Astrocyte (in vitro differentiated cells and primary cell): ENCODE data around the gene ARMC9. TPM values are rescaled to one million over a fixed set of nuclear protein-coding genes. Genes with fewer than 3 reads are reported as not detected.

ENCODE experiments used
- DNase-seq: peaks from one replicate; pipeline ENCODE4 v3.0.0-alpha.2; 2010; ENCODE audit warnings: low read depth
- FAIRE-seq: peaks from 2 replicates; lab custom pipeline; 2011; peaks lifted over from hg19 to GRCh38; lab: Jason Lieb, UNC
- H2AFZ ChIP-seq: 2 replicates; pipeline ENCODE4 v1.6.0; 2012; ENCODE audit warnings: low read depth, low read length, inconsistent platforms
- H3K27ac ChIP-seq: 2 replicates; pipeline ENCODE4 v1.5.1; 2011; ENCODE audit warnings: low read depth, low read length, inconsistent platforms
- H3K27me3 ChIP-seq: 2 replicates; pipeline ENCODE4 v1.6.0; 2011; ENCODE audit warnings: low read length, inconsistent platforms; ENCODE audit not compliant: insufficient read depth
- H3K36me3 ChIP-seq: 2 replicates; pipeline ENCODE4 v1.5.1; 2011; ENCODE audit warnings: low read length, inconsistent platforms; ENCODE audit not compliant: insufficient read depth
- H3K4me1 ChIP-seq: 2 replicates; pipeline ENCODE4 v1.5.1; 2011; ENCODE audit warnings: low read length, inconsistent platforms; ENCODE audit not compliant: insufficient read depth
- H3K4me2 ChIP-seq: 2 replicates; pipeline ENCODE4 v1.6.0; 2012; ENCODE audit warnings: low read length, inconsistent platforms
- H3K4me3 ChIP-seq: 2 replicates; pipeline ENCODE4 v1.5.1; 2011; ENCODE audit warnings: low read depth, mild to moderate bottlenecking, low read length, inconsistent platforms; ENCODE audit not compliant: insufficient read depth
- H3K79me2 ChIP-seq: 2 replicates; pipeline ENCODE4 v1.6.0; 2012; ENCODE audit warnings: mild to moderate bottlenecking, low read length, inconsistent platforms; ENCODE audit not compliant: insufficient read depth
- H3K9ac ChIP-seq: 2 replicates; pipeline ENCODE4 v1.6.0; 2012; ENCODE audit warnings: mild to moderate bottlenecking, low read length, inconsistent platforms
- H3K9me3 ChIP-seq: 2 replicates; pipeline ENCODE4 v1.5.1; 2012; ENCODE audit warnings: low read depth, mild to moderate bottlenecking, low read length, inconsistent platforms; ENCODE audit not compliant: insufficient read depth
- H4K20me1 ChIP-seq: 2 replicates; pipeline ENCODE4 v1.6.0; 2012; ENCODE audit warnings: low read length, inconsistent platforms; ENCODE audit not compliant: insufficient read depth
- H3K27ac Mint-ChIP-seq: one replicate; pipeline ENCODE4 v1.8.0; 2021; ENCODE audit warnings: mild to moderate bottlenecking, mixed read lengths; ENCODE audit not compliant: unreplicated experiment
- H3K27me3 Mint-ChIP-seq: one replicate; pipeline ENCODE4 v1.8.0; 2021; ENCODE audit warnings: low read depth, mixed read lengths; ENCODE audit not compliant: unreplicated experiment
- H3K36me3 Mint-ChIP-seq: one replicate; pipeline ENCODE4 v1.8.0; 2021; ENCODE audit warnings: low read depth, mixed read lengths; ENCODE audit not compliant: unreplicated experiment
- H3K4me1 Mint-ChIP-seq: one replicate; pipeline ENCODE4 v1.8.0; 2021; ENCODE audit warnings: low read depth, mixed read lengths; ENCODE audit not compliant: unreplicated experiment
- H3K4me3 Mint-ChIP-seq: one replicate; pipeline ENCODE4 v1.8.0; 2021; ENCODE audit warnings: mild to moderate bottlenecking, moderate library complexity, mixed read lengths; ENCODE audit not compliant: unreplicated experiment
- H3K9me3 Mint-ChIP-seq: one replicate; pipeline ENCODE4 v1.8.0; 2021; ENCODE audit warnings: mild to moderate bottlenecking, mixed read lengths; ENCODE audit not compliant: unreplicated experiment
- CTCF ChIP-seq: IDR thresholded peaks from 2 replicates; pipeline ENCODE4 v1.5.1; 2011; ENCODE audit warnings: low read depth, mild to moderate bottlenecking, inconsistent platforms, low read length, moderate library complexity; ENCODE audit not compliant: insufficient read depth
- EZH2 ChIP-seq: IDR thresholded peaks from 2 replicates; pipeline ENCODE4 v1.6.1; 2012; ENCODE audit warnings: mild to moderate bottlenecking, low read length, inconsistent platforms; ENCODE audit not compliant: insufficient read depth
- total RNA-seq: library from RNA; stranded (reverse); gene quantifications from 2 replicates; pipeline ENCODE4 v1.2.1, GENCODE V29; 2021

The ARMC9 gene
- total RNA-seq, 1 donor from 2014 or later, result 52.4 TPM

GRCh38 chr2:231321021-231321420 is 122.6 kb downstream of the ARMC9 start:
- Histone ChIP-seq H3K79me2 (no peaks in the 10 kb centered on the region), H3K4me3 (no peak overlapping the region), H3K4me2 (no peak overlapping the region), H3K36me3 (peaks cover 9% of the 10 kb centered on the region), H3K27ac (no peak overlapping the region), H2AFZ (no peak overlapping the region), H3K9me3 (no peaks in the 10 kb centered on the region), H3K9ac (no peak overlapping the region), H3K4me1 (no peaks in the 10 kb centered on the region), H3K27me3 (no peaks in the 10 kb centered on the region), H4K20me1 (no peaks in the 10 kb centered on the region)
- TF ChIP-seq EZH2 (no peak), CTCF (no peak)
- Mint-ChIP-seq H3K27me3 (peaks cover 2% of the 10 kb centered on the region), H3K36me3 (peaks cover 28% of the 10 kb centered on the region), H3K9me3 (peaks cover 5% of the 10 kb centered on the region), H3K4me1 (no peaks in the 10 kb centered on the region), H3K27ac (no peak overlapping the region), H3K4me3 (no peak overlapping the region)
- DNase-seq (no peak), FAIRE-seq (no peak)

GRCh38 chr2:231321556-231322334 is 123.3 kb downstream of the ARMC9 start:
- no peaks in the 10 kb centered on the region for H3K4me1 ChIP-seq
- Mint-ChIP-seq H3K9me3 (peaks cover 3% of the 10 kb centered on the region), H3K36me3 (peaks cover 30% of the 10 kb centered on the region), H3K27ac (no peak overlapping the region), H3K4me3 (no peak overlapping the region), H3K27me3 (peaks cover 2% of the 10 kb centered on the region), H3K4me1 (no peaks in the 10 kb centered on the region)
- H3K9me3 ChIP-seq, result no peaks in the 10 kb centered on the region
- no peak overlapping the region for H3K4me3 ChIP-seq
- peaks cover 9% of the 10 kb centered on the region for H3K36me3 ChIP-seq
- H3K4me2 ChIP-seq, result no peak overlapping the region
- FAIRE-seq, result no peak
- no peak overlapping the region for H3K27ac ChIP-seq
- no peak overlapping the region for H2AFZ ChIP-seq
- DNase-seq, result no peak
- no peaks in the 10 kb centered on the region for H4K20me1 ChIP-seq
- no peaks in the 10 kb centered on the region for H3K27me3 ChIP-seq
- no peak overlapping the region for H3K9ac ChIP-seq
- H3K79me2 ChIP-seq, result no peaks in the 10 kb centered on the region
- no peak for TF ChIP-seq CTCF
- TF ChIP-seq EZH2, result no peak

- H3K4me3 ChIP-seq, result no peak overlapping the region
Observed at GRCh38 chr2:231323316-231323715, 124.9 kb downstream of the ARMC9 start.

More at GRCh38 chr2:231323316-231323715, 124.9 kb downstream of the ARMC9 start:
- H3K36me3 Mint-ChIP-seq, result peaks cover 21% of the 10 kb centered on the region
- H3K27me3 Mint-ChIP-seq, result peaks cover 2% of the 10 kb centered on the region
- H3K4me3 Mint-ChIP-seq, result no peak overlapping the region
- peaks cover 9% of the 10 kb centered on the region for H3K36me3 ChIP-seq
- no peaks in the 10 kb centered on the region for H4K20me1 ChIP-seq
- H3K4me1 ChIP-seq, result no peaks in the 10 kb centered on the region
- no peaks in the 10 kb centered on the region for H3K79me2 ChIP-seq
- H3K27ac ChIP-seq, result no peak overlapping the region
- DNase-seq, result no peak
- FAIRE-seq, result no peak
- H3K27me3 ChIP-seq, result no peaks in the 10 kb centered on the region
- no peaks in the 10 kb centered on the region for H3K9me3 ChIP-seq
- no peak overlapping the region for H2AFZ ChIP-seq
- H3K4me1 Mint-ChIP-seq, result no peaks in the 10 kb centered on the region
- no peak overlapping the region for H3K9ac ChIP-seq
- no peak overlapping the region for H3K4me2 ChIP-seq
- TF ChIP-seq CTCF (no peak), EZH2 (no peak)
- H3K9me3 Mint-ChIP-seq, result no peaks in the 10 kb centered on the region
- H3K27ac Mint-ChIP-seq, result no peak overlapping the region
